Naive B cell (primary cell): ENCODE measurements around the gene SPDYA. TPM values are rescaled to one million over a fixed set of nuclear protein-coding genes. Genes with fewer than 3 reads are reported as not detected.
A peak's percentile ranks its signal among the peaks of the same experiment; 100 is the strongest.

Experiments
- ATAC-seq, 2 donors: fragments of 150-1000 bp; cut with Tn5 transposase; 2 replicates each; pipeline ENCODE4 v1.10.0; 2021; ENCODE audit warnings: low read depth in 2 of 2, mild to moderate bottlenecking in 2 of 2, moderate library complexity in 2 of 2
- DNase-seq: peaks from one replicate; pipeline ENCODE4 v3.0.0; 2022
- H3K27ac Mint-ChIP-seq, 6 donors: one replicate each; pipeline ENCODE4 v1.8.0; 2020 to 2022; ENCODE audit warnings: mild to moderate bottlenecking in 6 of 6, mixed read lengths in 6 of 6, moderate library complexity in 5 of 6, inconsistent platforms in 2 of 6
- H3K27me3 Mint-ChIP-seq, 3 donors: one replicate each; pipeline ENCODE4 v1.8.0; 2021 to 2022; ENCODE audit warnings: mixed read lengths in 3 of 3, mild to moderate bottlenecking in 1 of 3
- H3K36me3 Mint-ChIP-seq, 2 donors: one replicate each; pipeline ENCODE4 v1.8.0; 2020 to 2022; ENCODE audit warnings: mixed read lengths in 2 of 2, inconsistent platforms in 1 of 2, mild to moderate bottlenecking in 1 of 2
- H3K4me1 Mint-ChIP-seq, 3 donors: one replicate each; pipeline ENCODE4 v1.8.0; 2020 to 2022; ENCODE audit warnings: mixed read lengths in 3 of 3, inconsistent platforms in 1 of 3, mild to moderate bottlenecking in 1 of 3, moderate library complexity in 1 of 3
- H3K4me3 Mint-ChIP-seq, 8 donors: one replicate each; pipeline ENCODE4 v1.8.0; 2020 to 2022; ENCODE audit warnings: mild to moderate bottlenecking in 8 of 8, mixed read lengths in 8 of 8, moderate library complexity in 8 of 8, inconsistent platforms in 2 of 8
- H3K9me3 Mint-ChIP-seq, 7 donors: one replicate each; pipeline ENCODE4 v1.8.0; 2020 to 2022; ENCODE audit warnings: mixed read lengths in 7 of 7, mild to moderate bottlenecking in 5 of 7, inconsistent platforms in 2 of 7, moderate library complexity in 1 of 7
- polyA plus RNA-seq, 6 donors: library from polyadenylated mRNA; unstranded; fragments of 300-500 nt; fragmentation: Illumina TruSeq; gene quantifications; one replicate each; pipeline ENCODE4 v1.2.3, GENCODE V29; 2021; ENCODE audit warnings: low read depth in 6 of 6

SPDYA gene
- polyA plus RNA-seq, 6 donors from 2014 or later, result 0.29 to 0.41 (median 0.37) TPM; not detected in 3

GRCh38 chr2:28898048-28898447, 87.4 kb downstream of the SPDYA start:
- H3K27me3 Mint-ChIP-seq, result no peaks in the 10 kb centered on the region
- ATAC-seq (no peak), DNase-seq (no peak)
- peak overlapping the region in 3 of 6 donors; percentile 8 to 75 (median 22) for H3K27ac Mint-ChIP-seq
- H3K4me3 Mint-ChIP-seq, result peak overlapping the region in 2 of 8 donors; percentile 63 to 94
- peaks cover 0 to 3% (median 0%) of the 10 kb centered on the region in 7 donors for H3K9me3 Mint-ChIP-seq
- H3K4me1 Mint-ChIP-seq, result peaks cover 31 to 62% (median 55%) of the 10 kb centered on the region in 3 donors
- H3K36me3 Mint-ChIP-seq, result no peaks in the 10 kb centered on the region

Other genes starting within 250 kb of the SPDYA start
- 10 to 100 TPM; 62.4 to 93.3 (median 86.9) TPM for gene PPP1CB, start 59.0 kb upstream of the SPDYA start, polyA plus RNA-seq
- 10 to 100 TPM; 17.4 to 36.2 (median 21.6) TPM for gene TRMT61B, start 59.5 kb downstream of the SPDYA start, polyA plus RNA-seq
- 10 to 100 TPM; 34.5 to 57.5 (median 48.1) TPM for gene WDR43, start 83.8 kb downstream of the SPDYA start, polyA plus RNA-seq
- under 1 TPM in 1 of 6 donors, not detected in 5; 0.14 TPM for gene TOGARAM2, start 170.5 kb downstream of the SPDYA start, polyA plus RNA-seq